DMS 273 (cell line): Measurements from ENCODE around the gene WDR86.
A peak's percentile ranks its signal among the peaks of the same experiment; 100 is the strongest.

Experiments used
- DNase-seq: peaks from one replicate; lab custom pipeline; 2025; ENCODE audit not compliant: unreplicated experiment; lab: John Stamatoyannopoulos, UW

Gene WDR86

GRCh38 chr7:151392002-151392401 lies 17.8 kb downstream of the WDR86 start:
- no peak for DNase-seq

GRCh38 chr7:151391358-151391730 lies 18.5 kb downstream of the WDR86 start:
- no peak for DNase-seq

GRCh38 chr7:151390598-151391357 lies 19.1 kb downstream of the WDR86 start:
- DNase-seq, result no peak

GRCh38 chr7:151389768-151390597 lies 19.9 kb downstream of the WDR86 start:
- no peak for DNase-seq

- DNase-seq, result no peak
These were observed 20.6 kb downstream of the WDR86 start for GRCh38 chr7:151389096-151389767.

GRCh38 chr7:151388430-151388829 lies 21.4 kb downstream of the WDR86 start:
- DNase-seq, result no peak

GRCh38 chr7:151388007-151388297 lies 21.9 kb downstream of the WDR86 start:
- DNase-seq, result no peak

- DNase-seq, result no peak
These were observed 22.5 kb downstream of the WDR86 start for GRCh38 chr7:151387161-151388006.

GRCh38 chr7:151386301-151387160 lies 23.3 kb downstream of the WDR86 start:
- no peak for DNase-seq

- DNase-seq, result no peak
These were observed 24.1 kb downstream of the WDR86 start for GRCh38 chr7:151385626-151386300.

GRCh38 chr7:151384776-151385625 lies 24.8 kb downstream of the WDR86 start:
- no peak for DNase-seq

GRCh38 chr7:151384352-151384697 lies 25.5 kb downstream of the WDR86 start:
- DNase-seq, result no peak

GRCh38 chr7:151383638-151384351 lies 26.0 kb downstream of the WDR86 start:
- peak; percentile 79 for DNase-seq

GRCh38 chr7:151382079-151382885 lies 27.6 kb downstream of the WDR86 start:
- DNase-seq, result peak; percentile 60

- peak; percentile 62 for DNase-seq
These were observed 28.3 kb downstream of the WDR86 start for GRCh38 chr7:151381348-151382078.

- DNase-seq, result no peak
These were observed 28.8 kb downstream of the WDR86 start for GRCh38 chr7:151381098-151381347.
